Type B pancreatic cell (in vitro differentiated cells): Measurements from ENCODE around the gene ELK3. TPM values are rescaled to one million over a fixed set of nuclear protein-coding genes. Genes with fewer than 3 reads are reported as not detected.

Experiments used
- DNase-seq: peaks from one replicate; pipeline ENCODE4 v3.0.0; 2021; ENCODE audit warnings: mixed read lengths; ENCODE audit not compliant: unreplicated experiment; ENCODE audit errors: extremely low spot score
- H3K27ac Mint-ChIP-seq: 2 replicates; pipeline ENCODE4 v1.8.0; 2021; ENCODE audit warnings: mild to moderate bottlenecking, mixed read lengths
- H3K27me3 Mint-ChIP-seq: 2 replicates; pipeline ENCODE4 v1.8.0; 2021; ENCODE audit warnings: mixed read lengths
- H3K36me3 Mint-ChIP-seq: 2 replicates; pipeline ENCODE4 v1.8.0; 2021; ENCODE audit warnings: mixed read lengths
- H3K4me1 Mint-ChIP-seq: one replicate; pipeline ENCODE4 v1.8.0; 2021; ENCODE audit warnings: mixed read lengths; ENCODE audit not compliant: unreplicated experiment
- H3K4me3 Mint-ChIP-seq: 2 replicates; pipeline ENCODE4 v1.8.0; 2021; ENCODE audit warnings: mild to moderate bottlenecking, mixed read lengths
- H3K9me3 Mint-ChIP-seq: 2 replicates; pipeline ENCODE4 v1.8.0; 2021; ENCODE audit warnings: mixed read lengths
- CTCF ChIP-seq: fragments of 200-600 bp; sonication (generic); conservative IDR thresholded peaks from 2 replicates; pipeline ENCODE4 v1.5.0; 2021; ENCODE audit warnings: antibody characterized with exemption, mild to moderate bottlenecking
- total RNA-seq: library from RNA; stranded (reverse); gene quantifications from 2 replicates; pipeline ENCODE4 v1.2.1, GENCODE V29; 2021; ENCODE audit warnings: low replicate concordance

The ELK3 gene
- total RNA-seq, 1 donor from 2014 or later: 17.6 TPM

- no peaks in the 10 kb centered on the region for H3K27me3 Mint-ChIP-seq
- no peak for TF ChIP-seq CTCF
- H3K9me3 Mint-ChIP-seq: no peaks in the 10 kb centered on the region
- DNase-seq: no peak
- no peak overlapping the region for H3K27ac Mint-ChIP-seq
- H3K4me1 Mint-ChIP-seq: peaks cover 18% of the 10 kb centered on the region
- peaks cover 11% of the 10 kb centered on the region for H3K36me3 Mint-ChIP-seq
- no peak overlapping the region for H3K4me3 Mint-ChIP-seq
Measured at GRCh38 chr12:96208346-96208745, 14.2 kb downstream of the ELK3 start.

- peaks cover 11% of the 10 kb centered on the region for H3K36me3 Mint-ChIP-seq
- H3K4me1 Mint-ChIP-seq: peaks cover 18% of the 10 kb centered on the region
- no peak overlapping the region for H3K4me3 Mint-ChIP-seq
- no peak for DNase-seq
- H3K9me3 Mint-ChIP-seq: no peaks in the 10 kb centered on the region
- H3K27me3 Mint-ChIP-seq: no peaks in the 10 kb centered on the region
- TF ChIP-seq CTCF: no peak
- no peak overlapping the region for H3K27ac Mint-ChIP-seq
Measured at GRCh38 chr12:96208801-96209549, 14.8 kb downstream of the ELK3 start.

- Mint-ChIP-seq H3K27ac (no peak overlapping the region), H3K4me3 (no peak overlapping the region), H3K36me3 (peaks cover 8% of the 10 kb centered on the region), H3K27me3 (no peaks in the 10 kb centered on the region), H3K4me1 (peaks cover 21% of the 10 kb centered on the region), H3K9me3 (no peaks in the 10 kb centered on the region)
- no peak for DNase-seq
- TF ChIP-seq CTCF: no peak
Measured at GRCh38 chr12:96210376-96211055, 16.3 kb downstream of the ELK3 start.

GRCh38 chr12:96211988-96212387 lies 17.8 kb downstream of the ELK3 start:
- no peak overlapping the region for H3K27ac Mint-ChIP-seq
- peaks cover 27% of the 10 kb centered on the region for H3K4me1 Mint-ChIP-seq
- H3K27me3 Mint-ChIP-seq: no peaks in the 10 kb centered on the region
- TF ChIP-seq CTCF: no peak
- no peak for DNase-seq
- no peaks in the 10 kb centered on the region for H3K9me3 Mint-ChIP-seq
- H3K36me3 Mint-ChIP-seq: peaks cover 4% of the 10 kb centered on the region
- H3K4me3 Mint-ChIP-seq: no peak overlapping the region

GRCh38 chr12:96212456-96213375 lies 18.5 kb downstream of the ELK3 start:
- TF ChIP-seq CTCF: no peak
- Mint-ChIP-seq H3K27me3 (no peaks in the 10 kb centered on the region), H3K27ac (no peak overlapping the region), H3K36me3 (peaks cover 4% of the 10 kb centered on the region), H3K4me3 (no peak overlapping the region), H3K4me1 (peaks cover 32% of the 10 kb centered on the region), H3K9me3 (no peaks in the 10 kb centered on the region)
- no peak for DNase-seq
